Kidney (tissue), 14 donors: ENCODE results near the gene FGD3. TPM values are rescaled to one million over a fixed set of nuclear protein-coding genes. Genes with fewer than 3 reads are reported as not detected.
A peak's percentile ranks its signal among the peaks of the same experiment; 100 is the strongest.

Experiments
- DNase-seq, 5 donors: peaks; one replicate each; pipeline ENCODE4 v3.0.0-alpha.2; 2013 to 2020
- FAIRE-seq: peaks from 2 replicates; lab custom pipeline; 2012; peaks lifted over from hg19 to GRCh38; lab: Jason Lieb, UNC
- H3K27ac ChIP-seq, 2 donors: one replicate each; pipeline ENCODE4 v1.7.0; 2013; ENCODE audit warnings: low read depth in 2 of 2, low read length in 2 of 2, inconsistent platforms in 1 of 2
- H3K27me3 ChIP-seq: one replicate; pipeline ENCODE4 v1.7.1; 2013; ENCODE audit warnings: low read length, inconsistent platforms; ENCODE audit not compliant: control insufficient read depth, insufficient read depth
- H3K36me3 ChIP-seq, 3 donors: one replicate each; pipeline versions ENCODE4 v1.7.0 to v1.7.1; 2013; ENCODE audit warnings: low read length in 3 of 3, control low read depth in 1 of 3, inconsistent platforms in 1 of 3; ENCODE audit not compliant: insufficient read depth in 3 of 3, control insufficient read depth in 2 of 3
- H3K4me1 ChIP-seq, 3 donors: one replicate each; pipeline versions ENCODE4 v1.7.0 to v1.7.1; 2013; ENCODE audit warnings: low read length in 3 of 3, inconsistent platforms in 1 of 3, low read depth in 1 of 3; ENCODE audit not compliant: control insufficient read depth in 2 of 3, insufficient read depth in 2 of 3
- H3K4me3 ChIP-seq, 3 donors: one replicate each; pipeline versions ENCODE4 v1.7.0 to v1.8.1; 2013; ENCODE audit warnings: low read length in 3 of 3, control low read depth in 1 of 3, inconsistent platforms in 1 of 3
- H3K9ac ChIP-seq, 3 donors: one replicate each; pipeline versions ENCODE4 v1.7.0 to v1.7.1; 2013; ENCODE audit warnings: low read length in 3 of 3, control low read depth in 1 of 3, inconsistent platforms in 1 of 3
- H3K9me3 ChIP-seq, 3 donors: one replicate each; pipeline versions ENCODE4 v1.7.0 to v1.7.1; 2013; ENCODE audit warnings: low read length in 3 of 3, control low read depth in 1 of 3, inconsistent platforms in 1 of 3; ENCODE audit not compliant: control insufficient read depth in 2 of 3, insufficient read depth in 1 of 3
- intact Hi-C: fragments of 100-400 bp; cut with DNase I; formaldehyde crosslinking; loops from one replicate; pipeline ENCODE4 v1.11.1; 2022
- polyA plus RNA-seq: library from polyadenylated mRNA; stranded (reverse); fragments of 350-450 nt; fragmentation: Illumina TruSeq; extraction: RNeasy Lipid Tissue Mini Kit (QIAGEN cat#74804); gene quantifications from one replicate; pipeline ENCODE4 v1.2.3, GENCODE V29; 2014; ENCODE audit warnings: low read depth, low replicate concordance; ENCODE audit not compliant: insufficient read depth
- total RNA-seq: library from RNA; stranded (reverse); fragmentation: NEBNext Ultra II Directional; extraction: Animal tissue kit (Norgen Biotek cat#: 25700); gene quantifications from one replicate; pipeline ENCODE4 v1.2.1, GENCODE V29; 2021
- TF ChIP-seq, protein P1 (sequence below): IDR thresholded peaks from 3 replicates; pipeline ENCODE4 v1.5.1; 2012; ENCODE audit warnings: mild to moderate bottlenecking, moderate library complexity, borderline replicate concordance; ENCODE audit not compliant: insufficient read depth; ENCODE audit errors: extremely low read depth
- donor health status: control.
- donor health status: control.
- donor health status: control.
- donor health status: control.
- donor health status: control.
- donor health status: DM: yes; HTN: yes; CAD: no.
- donor health status: Normal renal cell carcinoma (clear cell type).

FGD3 gene
- total and polyA plus RNA-seq, 2 donors from 2014 or later: 7.4 to 12.1 TPM

DNA sequence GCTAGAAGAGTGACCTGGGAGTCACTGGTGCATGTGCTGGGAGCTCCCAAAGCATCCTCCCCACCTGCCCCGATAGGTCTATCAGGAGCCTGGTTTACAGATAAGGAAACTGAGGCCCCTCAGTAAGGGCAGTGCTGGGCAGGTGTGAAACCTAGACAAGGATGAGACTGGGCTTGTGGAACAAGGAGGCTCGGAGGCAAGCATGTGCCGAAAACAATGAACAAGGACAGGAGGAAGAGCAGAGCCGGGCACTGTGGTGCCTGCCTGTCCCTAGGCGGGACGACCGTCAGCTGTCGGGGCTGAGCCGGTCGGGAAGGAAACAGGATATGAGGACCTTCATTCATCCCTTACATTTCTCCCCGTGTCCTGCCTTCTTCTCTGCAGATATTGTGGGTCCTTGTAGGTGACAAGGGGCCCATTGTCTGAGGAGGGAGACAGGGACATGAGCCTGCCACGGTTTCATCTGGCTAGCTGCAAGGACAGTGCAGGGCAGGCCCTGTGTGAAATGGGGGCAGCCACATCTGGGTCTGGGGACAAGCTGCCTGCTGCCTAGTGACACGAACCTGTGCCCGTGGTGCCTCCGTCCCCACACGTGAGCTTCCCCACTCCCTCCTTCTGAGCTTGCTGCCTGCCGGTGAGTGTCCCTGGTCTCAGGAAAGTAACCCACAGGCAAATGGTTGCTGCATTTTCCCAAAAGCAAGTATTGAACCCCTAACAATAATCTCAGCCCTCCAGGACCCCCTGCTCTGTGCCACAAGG, 18.6 kb downstream of the FGD3 start:
- no peak overlapping the region for H3K27ac ChIP-seq

DNA sequence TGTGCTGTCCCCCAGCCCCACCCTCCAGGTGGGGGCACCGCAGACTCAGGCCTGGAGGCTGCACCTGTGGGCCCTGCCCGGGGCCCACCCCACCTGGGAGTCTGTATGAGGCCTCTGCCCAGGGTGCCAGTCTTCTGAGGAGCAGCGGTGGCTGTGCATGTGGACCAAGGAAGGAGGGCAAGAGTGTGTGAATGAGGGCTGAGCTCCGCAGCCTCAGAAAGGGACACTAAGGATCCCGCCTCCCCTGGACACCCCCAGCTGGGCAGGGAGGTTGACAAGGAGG, 19.1 kb downstream of the FGD3 start:
- intact Hi-C loops: no loop called here
- H3K27me3 ChIP-seq: no peaks in the 10 kb centered on the region
- peaks cover 0 to 3% (median 0%) of the 10 kb centered on the region in 3 donors for H3K4me1 ChIP-seq
- FAIRE-seq (no peak), DNase-seq (no peak)
- no peak overlapping the region for H3K27ac ChIP-seq
- H3K9ac ChIP-seq: no peak overlapping the region
- peaks cover 0 to 3% (median 0%) of the 10 kb centered on the region in 3 donors for H3K9me3 ChIP-seq
- H3K4me3 ChIP-seq: no peak overlapping the region
- H3K36me3 ChIP-seq: no peaks in the 10 kb centered on the region
- TF ChIP-seq, protein P1, sequence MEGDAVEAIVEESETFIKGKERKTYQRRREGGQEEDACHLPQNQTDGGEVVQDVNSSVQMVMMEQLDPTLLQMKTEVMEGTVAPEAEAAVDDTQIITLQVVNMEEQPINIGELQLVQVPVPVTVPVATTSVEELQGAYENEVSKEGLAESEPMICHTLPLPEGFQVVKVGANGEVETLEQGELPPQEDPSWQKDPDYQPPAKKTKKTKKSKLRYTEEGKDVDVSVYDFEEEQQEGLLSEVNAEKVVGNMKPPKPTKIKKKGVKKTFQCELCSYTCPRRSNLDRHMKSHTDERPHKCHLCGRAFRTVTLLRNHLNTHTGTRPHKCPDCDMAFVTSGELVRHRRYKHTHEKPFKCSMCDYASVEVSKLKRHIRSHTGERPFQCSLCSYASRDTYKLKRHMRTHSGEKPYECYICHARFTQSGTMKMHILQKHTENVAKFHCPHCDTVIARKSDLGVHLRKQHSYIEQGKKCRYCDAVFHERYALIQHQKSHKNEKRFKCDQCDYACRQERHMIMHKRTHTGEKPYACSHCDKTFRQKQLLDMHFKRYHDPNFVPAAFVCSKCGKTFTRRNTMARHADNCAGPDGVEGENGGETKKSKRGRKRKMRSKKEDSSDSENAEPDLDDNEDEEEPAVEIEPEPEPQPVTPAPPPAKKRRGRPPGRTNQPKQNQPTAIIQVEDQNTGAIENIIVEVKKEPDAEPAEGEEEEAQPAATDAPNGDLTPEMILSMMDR: no peak

More for the DNA sequence above, 18.6 kb downstream of the FGD3 start:
- intact Hi-C loops: no loop called here
- TF ChIP-seq, protein P1: no peak
- peak overlapping the region in 1 of 3 donors; percentile 20 for H3K4me3 ChIP-seq
- peaks cover 0 to 3% (median 0%) of the 10 kb centered on the region in 3 donors for H3K4me1 ChIP-seq
- H3K9ac ChIP-seq: no peak overlapping the region
- no peaks in the 10 kb centered on the region for H3K36me3 ChIP-seq
- DNase-seq (no peak), FAIRE-seq (no peak)
- peaks cover 0 to 4% (median 0%) of the 10 kb centered on the region in 3 donors for H3K9me3 ChIP-seq
- H3K27me3 ChIP-seq: no peaks in the 10 kb centered on the region

DNA sequence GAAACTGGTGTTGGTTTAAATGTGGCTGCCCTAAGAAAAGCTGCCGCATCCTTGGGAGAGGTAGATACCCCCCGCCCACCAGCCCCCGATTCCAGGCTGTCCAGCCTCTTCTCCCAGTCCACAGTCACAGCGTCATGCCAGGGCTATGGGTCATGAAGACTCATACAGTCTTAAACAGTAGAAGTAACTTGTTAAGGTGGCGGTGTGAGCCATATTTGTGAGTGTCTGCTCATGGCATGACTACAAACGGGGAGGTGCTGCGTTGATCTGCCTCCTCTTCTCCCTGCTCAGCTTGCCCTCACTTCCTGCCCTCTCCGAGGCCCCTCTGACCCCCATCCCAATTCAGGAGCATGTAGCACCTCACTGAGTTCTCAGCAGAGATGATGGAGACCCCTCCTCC, 20.8 kb downstream of the FGD3 start:
- Histone ChIP-seq H3K4me1 (peaks cover 0 to 3% (median 0%) of the 10 kb centered on the region in 3 donors), H3K9me3 (no peaks in the 10 kb centered on the region), H3K36me3 (no peaks in the 10 kb centered on the region), H3K9ac (no peak overlapping the region), H3K27me3 (no peaks in the 10 kb centered on the region), H3K4me3 (no peak overlapping the region), H3K27ac (no peak overlapping the region)
- intact Hi-C loops: no loop called here
- FAIRE-seq (no peak), DNase-seq (no peak)
- TF ChIP-seq, protein P1: no peak
